NCI-H524 treated with DMSO at 0.1 percent for 48 hours (cell line): Measurements from ENCODE around the gene ARRDC2.
"Not testable (repeated sequence)": the region's sequence is repeated elsewhere in the genome, so short reads cannot be mapped to it uniquely, and the experiment has no call there.

Experiments
- DNase-seq: peaks from one replicate; lab custom pipeline; 2025; lab: John Stamatoyannopoulos, UW

ARRDC2 gene

GRCh38 chr19:18016209-18016910 lies 8.4 kb downstream of the ARRDC2 start:
- DNase-seq, result no peak

GRCh38 chr19:18017275-18018083 lies 9.5 kb downstream of the ARRDC2 start:
- DNase-seq, result no peak

- DNase-seq, result no peak
Observed at GRCh38 chr19:18020212-18021085, 12.5 kb downstream of the ARRDC2 start.

DNA sequence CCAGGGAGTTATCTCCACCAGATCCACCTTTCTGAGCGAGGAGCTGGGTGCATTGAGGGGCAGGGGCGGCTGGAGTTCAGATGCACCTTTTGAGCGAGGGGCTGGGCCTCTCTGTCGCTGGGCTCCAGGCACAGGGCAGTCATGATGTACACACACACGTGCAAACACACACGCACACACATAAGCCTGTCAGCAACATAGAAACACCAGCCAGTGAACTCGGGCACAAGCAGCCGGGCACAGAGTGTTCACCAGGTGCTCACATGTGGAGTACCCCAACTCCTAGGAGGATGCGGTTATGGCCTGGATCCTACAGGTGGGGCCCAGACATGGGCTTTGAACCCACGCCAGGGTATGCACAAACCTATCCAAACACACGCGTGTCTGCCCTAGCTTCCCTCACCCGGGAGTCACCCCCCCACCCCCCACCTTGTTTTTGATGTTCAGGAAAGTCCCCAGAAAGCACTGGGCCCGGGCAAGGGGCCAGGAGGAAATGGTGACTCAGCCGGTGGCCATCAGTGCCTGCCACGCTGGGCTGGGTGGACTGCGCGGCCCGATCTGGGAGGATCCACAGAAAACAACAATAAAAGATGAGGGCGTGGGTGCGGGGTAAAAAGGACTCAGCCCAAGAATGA lies 13.3 kb downstream of the ARRDC2 start:
- no peak for DNase-seq

- DNase-seq, result no peak
Observed at GRCh38 chr19:18023622-18024251, 15.8 kb downstream of the ARRDC2 start.

GRCh38 chr19:18027151-18027550 lies 19.2 kb downstream of the ARRDC2 start:
- DNase-seq, result no peak

DNA sequence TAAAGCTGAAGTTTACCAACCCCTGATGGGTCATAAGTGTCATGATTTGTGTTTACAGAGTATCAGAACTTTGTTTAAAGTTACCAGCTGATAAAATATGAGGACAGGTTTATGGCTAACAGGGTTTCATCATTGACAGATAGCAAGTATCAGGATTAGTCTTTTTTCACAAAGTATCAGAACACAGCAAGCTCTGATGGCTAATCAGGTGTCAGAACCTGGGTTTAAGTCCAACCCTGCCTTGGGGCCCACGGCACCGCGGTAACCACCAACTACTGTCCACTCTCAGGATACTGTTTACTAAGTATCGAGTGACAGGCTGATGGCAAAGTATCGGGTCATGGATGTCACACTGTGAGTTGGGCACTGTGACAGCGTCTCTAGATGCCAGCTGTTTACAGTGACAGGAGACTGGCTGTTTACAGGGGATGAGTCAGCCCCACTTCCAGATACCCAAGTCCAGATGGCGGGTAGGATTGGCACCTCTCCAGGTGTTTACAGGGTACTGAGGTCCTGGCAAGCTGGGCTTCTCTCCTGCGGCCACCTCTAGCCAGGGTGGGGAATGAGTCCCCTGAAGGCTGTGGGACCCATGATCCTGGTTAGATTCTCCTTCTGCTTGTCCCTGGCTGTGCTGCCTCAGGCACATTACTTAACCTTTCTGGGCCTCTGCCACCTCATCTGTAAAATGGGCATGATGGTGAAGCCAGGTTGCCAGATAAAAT lies 21.8 kb downstream of the ARRDC2 start:
- DNase-seq, result peak; percentile 73

GRCh38 chr19:18031401-18031800 lies 23.4 kb downstream of the ARRDC2 start:
- not testable (repeated sequence) for DNase-seq

GRCh38 chr19:18032102-18032501 lies 24.1 kb downstream of the ARRDC2 start:
- DNase-seq, result not testable (repeated sequence)

DNA sequence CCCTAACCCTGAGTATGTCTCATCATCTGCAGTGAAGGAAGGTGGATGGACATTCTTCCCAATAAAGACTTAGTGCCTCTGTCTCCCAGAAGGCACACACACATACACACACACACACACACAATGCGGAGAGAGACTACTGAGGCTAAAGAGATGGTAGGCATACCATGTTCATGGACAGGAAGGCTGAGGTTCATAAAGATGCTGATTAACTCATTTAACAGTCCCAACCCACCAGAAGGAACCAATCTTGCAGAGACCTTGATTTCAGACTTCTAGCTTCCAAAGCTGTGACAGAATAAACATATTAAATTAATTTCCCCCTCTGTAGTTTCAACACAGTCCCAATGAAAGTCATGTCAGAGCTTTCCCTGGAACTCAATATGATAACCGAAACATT lies 33.1 kb downstream of the ARRDC2 start:
- no peak for DNase-seq

DNA sequence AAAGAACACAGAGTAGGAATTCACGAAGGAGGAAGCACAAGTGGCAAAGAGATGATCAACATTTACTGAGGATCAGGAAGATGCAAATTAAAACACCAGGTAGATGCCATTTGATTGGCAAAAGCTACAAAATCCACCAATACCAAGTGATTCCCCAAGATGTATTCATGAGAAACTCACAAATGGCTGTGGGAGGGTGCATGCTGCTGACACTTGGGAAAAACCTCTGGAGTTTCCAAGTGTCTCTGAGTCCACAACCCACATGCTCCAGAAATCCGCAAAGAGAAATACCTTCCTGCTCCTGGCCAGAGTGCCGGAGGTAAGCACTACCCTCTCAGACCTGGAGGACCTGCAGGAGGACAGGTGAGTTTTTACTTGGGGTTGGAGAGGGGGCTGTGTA lies 35.7 kb downstream of the ARRDC2 start:
- DNase-seq, result no peak

DNA sequence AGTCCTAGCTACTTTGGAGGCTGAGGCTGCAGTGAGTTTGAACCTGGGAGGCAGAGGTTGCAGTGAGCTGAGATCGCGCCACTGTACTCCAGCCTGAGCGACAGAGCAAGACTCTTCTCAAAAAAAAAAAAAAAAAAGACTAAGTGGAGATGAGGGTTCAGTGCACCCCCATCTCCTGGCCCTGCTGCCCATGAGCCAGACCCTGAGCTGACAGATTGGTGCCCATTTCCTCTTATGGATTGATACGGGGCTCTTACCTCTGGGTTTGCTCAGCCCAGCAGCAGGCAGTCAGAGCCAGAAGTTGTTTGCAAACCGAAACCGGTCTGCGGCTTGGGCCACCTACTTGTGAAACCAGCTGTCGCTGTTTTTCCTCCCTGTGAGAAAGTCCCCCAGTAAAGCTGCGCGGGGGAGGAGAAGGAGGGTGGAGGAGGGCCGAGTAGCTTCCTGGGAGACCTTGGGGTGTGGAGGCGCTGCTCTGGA lies 36.9 kb downstream of the ARRDC2 start:
- peak; percentile 97 for DNase-seq

GRCh38 chr19:18045307-18046050 lies 37.5 kb downstream of the ARRDC2 start:
- no peak for DNase-seq

- DNase-seq, result no peak
Observed at GRCh38 chr19:18046059-18046718, 38.2 kb downstream of the ARRDC2 start.

- no peak for DNase-seq
Observed at GRCh38 chr19:18049385-18049784, 41.4 kb downstream of the ARRDC2 start.

DNA sequence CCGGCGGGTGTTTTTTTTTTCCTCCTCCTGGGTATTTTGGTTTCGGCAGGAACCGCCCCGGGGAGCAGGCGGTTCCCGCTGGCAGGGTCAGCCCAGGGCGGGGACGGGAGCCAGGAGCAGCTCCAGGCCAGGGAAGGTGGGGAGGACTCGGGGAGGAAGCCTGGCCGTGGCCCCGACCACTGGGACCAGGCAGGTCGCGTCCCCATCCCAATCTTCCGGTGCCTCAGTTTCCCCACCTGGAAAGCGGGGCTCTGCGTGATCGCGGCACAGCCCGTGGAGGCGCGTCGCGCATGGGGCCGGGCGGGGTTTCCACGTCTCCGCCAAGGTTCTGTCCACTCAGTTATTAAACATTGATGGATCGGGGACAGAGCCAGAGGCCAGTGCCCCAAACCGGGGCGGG lies 43.9 kb downstream of the ARRDC2 start:
- DNase-seq, result no peak

- no peak for DNase-seq
Observed at GRCh38 chr19:18053576-18054219, 45.7 kb downstream of the ARRDC2 start.

- no peak for DNase-seq
Observed at GRCh38 chr19:18055967-18056366, 48.0 kb downstream of the ARRDC2 start.

GRCh38 chr19:18057557-18057956 lies 49.6 kb downstream of the ARRDC2 start:
- DNase-seq, result no peak
